Fibroblast of mammary gland (primary cell): ENCODE results near the gene TRERF1.

Experiments used
- DNase-seq: peaks from one replicate; pipeline ENCODE4 v3.0.0-alpha.2; 2010; ENCODE audit warnings: low read depth
- H3K4me3 ChIP-seq: 2 replicates; pipeline ENCODE4 v1.5.1; 2011; ENCODE audit warnings: low read depth, mild to moderate bottlenecking, low read length, moderate library complexity; ENCODE audit not compliant: control insufficient read depth
- CTCF ChIP-seq: conservative IDR thresholded peaks from 2 replicates; pipeline ENCODE4 v1.5.1; 2011; ENCODE audit warnings: low read depth, low read length, inconsistent platforms; ENCODE audit not compliant: control insufficient read depth, insufficient read depth

Gene TRERF1

GRCh38 chr6:42260972-42261371 lies 190.8 kb downstream of the TRERF1 start:
- DNase-seq = peak; percentile 36
- H3K4me3 ChIP-seq = no peak overlapping the region
- TF ChIP-seq CTCF = peak; percentile 46

GRCh38 chr6:42260396-42260888 lies 191.3 kb downstream of the TRERF1 start:
- peak overlapping the region; percentile 5 for H3K4me3 ChIP-seq
- peak; percentile 58 for DNase-seq
- TF ChIP-seq CTCF = no peak

GRCh38 chr6:42259841-42260395 lies 191.8 kb downstream of the TRERF1 start:
- DNase-seq = peak; percentile 72
- no peak for TF ChIP-seq CTCF
- no peak overlapping the region for H3K4me3 ChIP-seq

- TF ChIP-seq CTCF = no peak
- H3K4me3 ChIP-seq = no peak overlapping the region
- DNase-seq = no peak
Observed at GRCh38 chr6:42259286-42259685, 192.4 kb downstream of the TRERF1 start.

- H3K4me3 ChIP-seq = no peak overlapping the region
- no peak for DNase-seq
Observed at GRCh38 chr6:42257614-42258013, 194.1 kb downstream of the TRERF1 start.

GRCh38 chr6:42257063-42257462 lies 194.7 kb downstream of the TRERF1 start:
- DNase-seq = no peak
- H3K4me3 ChIP-seq = no peak overlapping the region
- no peak for TF ChIP-seq CTCF

More at GRCh38 chr6:42257614-42258013, 194.1 kb downstream of the TRERF1 start:
- TF ChIP-seq CTCF = no peak

GRCh38 chr6:42255050-42255449 lies 196.7 kb downstream of the TRERF1 start:
- no peak for TF ChIP-seq CTCF
- DNase-seq = peak; percentile 33
- H3K4me3 ChIP-seq = no peak overlapping the region
